GM12801 (cell line): ENCODE results near the gene MTM1.

Source experiments
- TF ChIP-seq, protein P1 (sequence below): IDR thresholded peaks from one replicate; pipeline ENCODE4 v1.5.1; 2011; ENCODE audit warnings: control low read depth; ENCODE audit not compliant: insufficient read length; ENCODE audit errors: extremely low read depth

Gene MTM1

GRCh38 chrX:150700107-150700506 is 131.7 kb downstream of the MTM1 start:
- TF ChIP-seq, protein P1, sequence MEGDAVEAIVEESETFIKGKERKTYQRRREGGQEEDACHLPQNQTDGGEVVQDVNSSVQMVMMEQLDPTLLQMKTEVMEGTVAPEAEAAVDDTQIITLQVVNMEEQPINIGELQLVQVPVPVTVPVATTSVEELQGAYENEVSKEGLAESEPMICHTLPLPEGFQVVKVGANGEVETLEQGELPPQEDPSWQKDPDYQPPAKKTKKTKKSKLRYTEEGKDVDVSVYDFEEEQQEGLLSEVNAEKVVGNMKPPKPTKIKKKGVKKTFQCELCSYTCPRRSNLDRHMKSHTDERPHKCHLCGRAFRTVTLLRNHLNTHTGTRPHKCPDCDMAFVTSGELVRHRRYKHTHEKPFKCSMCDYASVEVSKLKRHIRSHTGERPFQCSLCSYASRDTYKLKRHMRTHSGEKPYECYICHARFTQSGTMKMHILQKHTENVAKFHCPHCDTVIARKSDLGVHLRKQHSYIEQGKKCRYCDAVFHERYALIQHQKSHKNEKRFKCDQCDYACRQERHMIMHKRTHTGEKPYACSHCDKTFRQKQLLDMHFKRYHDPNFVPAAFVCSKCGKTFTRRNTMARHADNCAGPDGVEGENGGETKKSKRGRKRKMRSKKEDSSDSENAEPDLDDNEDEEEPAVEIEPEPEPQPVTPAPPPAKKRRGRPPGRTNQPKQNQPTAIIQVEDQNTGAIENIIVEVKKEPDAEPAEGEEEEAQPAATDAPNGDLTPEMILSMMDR: no peak

DNA sequence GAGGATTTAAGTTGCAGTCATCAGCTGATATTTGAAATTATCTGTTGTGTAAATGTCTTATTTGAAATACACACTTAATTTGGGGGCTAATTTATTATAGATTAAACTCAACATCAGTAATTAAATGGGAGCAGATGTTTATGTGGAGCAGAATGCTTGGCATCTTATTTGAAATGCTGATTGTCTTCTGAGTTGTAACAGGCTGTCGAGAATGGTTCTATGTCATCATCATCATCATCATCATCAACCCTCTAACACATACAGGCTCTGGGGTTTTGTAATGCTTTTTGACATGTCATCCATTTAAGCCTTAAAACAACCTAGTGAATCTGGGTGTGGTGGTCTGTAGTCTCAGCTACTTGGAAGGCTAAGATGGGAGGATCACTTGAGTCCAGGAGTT is 133.0 kb downstream of the MTM1 start:
- TF ChIP-seq, protein P1: no peak

DNA sequence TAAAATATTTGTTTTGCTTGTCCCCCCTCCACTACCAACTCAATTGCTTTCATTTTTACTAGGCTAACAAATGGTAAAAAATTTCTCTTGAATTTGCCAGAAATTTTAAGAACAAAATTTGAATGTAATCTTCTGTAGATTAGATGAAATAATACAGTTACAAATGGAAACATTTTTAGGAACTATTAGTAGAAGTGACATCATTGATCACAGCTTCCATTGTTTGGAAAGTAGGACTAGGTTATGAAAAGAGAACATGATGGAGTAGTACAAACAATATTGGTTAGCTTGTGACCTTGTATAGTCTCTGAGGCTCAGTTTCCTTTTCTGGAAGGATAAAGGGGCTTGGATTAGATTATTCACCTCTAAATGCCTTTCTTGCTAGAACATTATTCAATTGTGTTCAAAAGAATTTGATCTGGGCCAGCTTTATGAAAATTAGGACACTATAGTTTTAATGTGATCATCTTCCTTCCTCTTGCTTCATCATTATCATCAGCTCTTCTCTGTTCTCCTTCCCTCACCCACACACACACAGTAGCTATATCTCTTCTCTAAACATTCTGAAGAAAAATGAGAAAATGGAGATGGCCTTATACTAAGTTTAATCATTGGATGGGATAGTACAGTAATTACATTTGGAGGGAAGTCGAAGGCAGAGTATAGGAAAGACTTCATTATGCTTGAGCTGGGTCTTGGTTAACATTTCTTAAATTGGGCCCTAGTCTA is 134.7 kb downstream of the MTM1 start:
- TF ChIP-seq, protein P1: no peak

GRCh38 chrX:150703695-150703974 is 135.2 kb downstream of the MTM1 start:
- TF ChIP-seq, protein P1: no peak

DNA sequence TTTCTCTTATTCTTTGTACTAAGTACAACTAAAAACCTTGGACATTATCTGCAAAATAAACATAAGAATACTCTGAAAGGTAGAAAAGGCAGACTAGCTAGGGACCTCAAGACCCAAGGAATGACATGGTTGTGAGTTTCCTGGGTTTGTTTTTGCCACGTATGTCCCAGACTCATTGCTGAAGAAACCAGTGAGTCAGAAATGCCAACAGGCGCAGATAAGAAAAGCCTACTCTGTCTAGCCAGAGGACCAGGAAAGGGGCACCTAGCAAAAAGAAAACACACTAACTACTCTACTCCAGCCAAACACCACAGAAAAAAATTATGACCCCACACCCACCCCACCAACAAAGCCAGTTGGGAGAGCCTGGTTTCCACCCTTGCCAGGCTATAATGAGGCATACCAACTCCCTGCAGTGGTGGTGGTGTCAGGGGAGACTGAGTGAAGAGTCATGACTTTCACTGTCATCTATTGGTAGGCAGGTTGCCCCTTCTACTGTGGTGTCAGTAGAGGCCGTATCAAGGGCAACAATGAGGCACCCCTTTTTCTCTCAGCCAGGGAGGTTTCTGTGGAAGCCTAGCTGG is 135.7 kb downstream of the MTM1 start:
- TF ChIP-seq, protein P1: no peak

- TF ChIP-seq, protein P1: no peak
These were observed 144.2 kb downstream of the MTM1 start for GRCh38 chrX:150712619-150713018.

DNA sequence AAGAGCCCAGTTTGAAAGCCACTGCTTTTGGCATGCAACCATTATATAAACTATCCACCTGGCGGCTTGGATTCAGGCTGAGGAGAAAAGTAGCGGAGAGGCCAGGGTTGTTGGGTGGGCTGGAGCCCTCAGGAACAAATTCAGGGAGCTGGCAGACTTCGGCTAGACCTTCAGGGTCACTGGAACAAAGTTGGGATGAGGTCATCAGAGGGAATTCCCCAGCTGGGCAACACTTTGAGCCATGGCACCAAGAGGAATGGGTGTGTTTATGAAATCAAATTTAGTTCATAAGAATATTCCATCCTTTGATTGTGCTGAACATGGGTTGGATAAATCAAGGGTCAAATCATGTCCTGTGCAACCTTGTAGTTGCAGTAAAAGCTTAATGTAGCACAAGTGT is 146.8 kb downstream of the MTM1 start:
- TF ChIP-seq, protein P1: no peak
